DOHH2 (cell line): ENCODE measurements around the gene WDR27.

Source experiments
- H3F3A ChIP-seq: fragments of 200-600 bp; sonication (generic), shearing (Covaris generic); 2 replicates; pipeline ENCODE4 v1.6.0; 2016; ENCODE audit warnings: antibody characterized with exemption, mild to moderate bottlenecking; ENCODE audit not compliant: control insufficient read depth, insufficient read depth
- H3K27ac ChIP-seq: fragments of 200-600 bp; sonication (generic); 2 replicates; pipeline ENCODE4 v1.5.1; 2014; ENCODE audit warnings: low read depth, mild to moderate bottlenecking, low read length, moderate library complexity
- H3K27me3 ChIP-seq: fragments of 200-600 bp; sonication (generic); 2 replicates; pipeline ENCODE4 v1.6.1; 2014; ENCODE audit warnings: mild to moderate bottlenecking, low read length, mixed read lengths; ENCODE audit not compliant: control insufficient read depth
- H3K36me3 ChIP-seq: fragments of 200-600 bp; sonication (generic); 2 replicates; pipeline ENCODE4 v1.6.1; 2014; ENCODE audit warnings: mild to moderate bottlenecking, low read length, moderate library complexity, mixed read lengths; ENCODE audit not compliant: control insufficient read depth
- H3K4me1 ChIP-seq: fragments of 200-600 bp; sonication (generic); 2 replicates; pipeline ENCODE4 v1.6.1; 2014; ENCODE audit warnings: mild to moderate bottlenecking, low read length, mixed read lengths; ENCODE audit not compliant: control insufficient read depth
- H3K4me2 ChIP-seq: fragments of 200-600 bp; sonication (generic); 2 replicates; pipeline ENCODE4 v1.6.0; 2014; ENCODE audit warnings: mild to moderate bottlenecking, low read length, moderate library complexity
- H3K4me3 ChIP-seq: fragments of 200-600 bp; sonication (generic); 2 replicates; pipeline ENCODE4 v1.5.1; 2014; ENCODE audit warnings: mild to moderate bottlenecking, low read length, mixed read lengths
- H3K79me2 ChIP-seq: fragments of 200-600 bp; sonication (generic); 2 replicates; pipeline ENCODE4 v1.6.1; 2014; ENCODE audit warnings: mild to moderate bottlenecking, low read length, mixed read lengths; ENCODE audit not compliant: control insufficient read depth
- H3K9me2 ChIP-seq: fragments of 200-600 bp; sonication (generic); replicated peaks from 2 replicates; pipeline ENCODE4 v1.6.1; 2014; ENCODE audit warnings: mild to moderate bottlenecking, low read length, mixed read lengths; ENCODE audit not compliant: control insufficient read depth
- H3K9me3 ChIP-seq: fragments of 200-600 bp; sonication (generic); 2 replicates; pipeline ENCODE4 v1.6.1; 2014; ENCODE audit warnings: antibody characterized with exemption, low read length, mixed read lengths; ENCODE audit not compliant: control insufficient read depth, insufficient read depth
- H4K20me1 ChIP-seq: fragments of 200-600 bp; sonication (generic); 2 replicates; pipeline ENCODE4 v1.6.0; 2014; ENCODE audit warnings: low read depth, mild to moderate bottlenecking, antibody characterized with exemption, low read length, moderate library complexity; ENCODE audit not compliant: control insufficient read depth, insufficient read depth
- EZH2phosphoT487 ChIP-seq: fragments of 200-600 bp; sonication (generic); IDR thresholded peaks from 2 replicates; pipeline ENCODE4 v1.6.1; 2017; ENCODE audit warnings: borderline replicate concordance, mild to moderate bottlenecking, antibody characterized with exemption, low read length, moderate library complexity, mixed read lengths
- TF ChIP-seq, protein P1 (sequence below): fragments of 200-600 bp; sonication (generic); IDR thresholded peaks from one replicate; pipeline ENCODE4 v1.5.1; 2014; ENCODE audit warnings: antibody characterized with exemption, mild to moderate bottlenecking, low read depth, low read length; ENCODE audit not compliant: poor library complexity, severe bottlenecking

WDR27 gene

DNA sequence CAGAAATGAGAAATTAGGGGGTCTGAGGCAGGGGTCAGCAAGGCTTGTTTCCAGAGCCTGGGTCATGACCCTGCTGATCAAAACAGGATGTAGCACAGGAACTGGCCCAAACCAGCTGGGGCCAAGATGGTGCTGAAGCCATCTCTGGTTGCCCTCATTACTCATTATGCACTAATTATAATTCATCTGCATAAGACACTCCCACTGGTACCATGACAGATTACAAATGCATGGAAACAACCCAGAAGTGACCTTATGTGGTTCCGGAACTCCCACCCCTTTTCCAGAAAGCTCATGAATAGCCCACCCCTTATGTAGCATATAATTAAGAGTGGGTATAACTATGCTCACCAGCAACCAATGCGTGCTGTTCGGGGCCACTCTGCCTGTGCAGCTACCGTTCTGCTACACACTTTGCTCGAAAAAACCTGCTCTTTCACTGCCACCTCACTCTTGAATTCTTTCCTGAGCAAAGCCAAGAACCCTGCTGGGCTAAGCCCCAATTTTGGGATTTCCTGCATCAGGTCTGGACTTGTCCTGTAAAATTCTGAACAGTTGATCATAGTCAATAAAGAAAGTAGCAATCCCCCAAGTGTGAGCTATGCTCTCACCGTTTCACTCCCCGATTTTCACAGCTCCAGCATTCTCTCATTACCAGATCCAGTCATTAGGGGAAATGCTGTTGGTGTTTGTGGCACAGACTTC, 122.3 kb downstream of the WDR27 start:
- Histone ChIP-seq H3F3A (no peaks in the 10 kb centered on the region), H4K20me1 (no peaks in the 10 kb centered on the region), H3K27me3 (no peaks in the 10 kb centered on the region), H3K4me2 (no peak overlapping the region), H3K4me1 (peaks cover 11% of the 10 kb centered on the region), H3K79me2 (no peaks in the 10 kb centered on the region), H3K9me3 (no peaks in the 10 kb centered on the region), H3K4me3 (no peak overlapping the region), H3K27ac (no peak overlapping the region), H3K36me3 (no peaks in the 10 kb centered on the region), H3K9me2 (no peaks in the 10 kb centered on the region)
- TF ChIP-seq, protein P1, sequence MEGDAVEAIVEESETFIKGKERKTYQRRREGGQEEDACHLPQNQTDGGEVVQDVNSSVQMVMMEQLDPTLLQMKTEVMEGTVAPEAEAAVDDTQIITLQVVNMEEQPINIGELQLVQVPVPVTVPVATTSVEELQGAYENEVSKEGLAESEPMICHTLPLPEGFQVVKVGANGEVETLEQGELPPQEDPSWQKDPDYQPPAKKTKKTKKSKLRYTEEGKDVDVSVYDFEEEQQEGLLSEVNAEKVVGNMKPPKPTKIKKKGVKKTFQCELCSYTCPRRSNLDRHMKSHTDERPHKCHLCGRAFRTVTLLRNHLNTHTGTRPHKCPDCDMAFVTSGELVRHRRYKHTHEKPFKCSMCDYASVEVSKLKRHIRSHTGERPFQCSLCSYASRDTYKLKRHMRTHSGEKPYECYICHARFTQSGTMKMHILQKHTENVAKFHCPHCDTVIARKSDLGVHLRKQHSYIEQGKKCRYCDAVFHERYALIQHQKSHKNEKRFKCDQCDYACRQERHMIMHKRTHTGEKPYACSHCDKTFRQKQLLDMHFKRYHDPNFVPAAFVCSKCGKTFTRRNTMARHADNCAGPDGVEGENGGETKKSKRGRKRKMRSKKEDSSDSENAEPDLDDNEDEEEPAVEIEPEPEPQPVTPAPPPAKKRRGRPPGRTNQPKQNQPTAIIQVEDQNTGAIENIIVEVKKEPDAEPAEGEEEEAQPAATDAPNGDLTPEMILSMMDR, result no peak
- no peak for TF ChIP-seq EZH2phosphoT487

DNA sequence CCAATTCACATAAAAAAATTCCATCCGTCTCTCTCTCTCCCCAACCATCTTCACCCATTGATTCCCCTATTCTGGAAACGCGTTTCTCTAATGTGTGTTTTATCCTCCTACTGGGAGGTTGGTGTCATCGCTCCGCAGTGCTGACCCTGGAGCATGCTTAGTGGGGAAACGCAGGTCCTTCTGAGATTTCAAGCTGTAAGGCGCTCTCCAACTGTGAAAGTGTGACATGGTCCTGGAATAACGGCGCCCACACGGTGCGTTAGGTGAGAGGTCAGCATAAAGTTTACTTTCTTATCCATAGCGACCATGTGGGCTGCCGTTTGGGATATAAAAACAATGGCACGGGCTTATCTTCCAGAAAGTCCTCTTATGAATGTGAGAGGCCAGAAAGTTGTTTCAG, 123.9 kb downstream of the WDR27 start:
- TF ChIP-seq, protein P1, result no peak
- TF ChIP-seq EZH2phosphoT487, result no peak
- no peaks in the 10 kb centered on the region for H3K79me2 ChIP-seq

DNA sequence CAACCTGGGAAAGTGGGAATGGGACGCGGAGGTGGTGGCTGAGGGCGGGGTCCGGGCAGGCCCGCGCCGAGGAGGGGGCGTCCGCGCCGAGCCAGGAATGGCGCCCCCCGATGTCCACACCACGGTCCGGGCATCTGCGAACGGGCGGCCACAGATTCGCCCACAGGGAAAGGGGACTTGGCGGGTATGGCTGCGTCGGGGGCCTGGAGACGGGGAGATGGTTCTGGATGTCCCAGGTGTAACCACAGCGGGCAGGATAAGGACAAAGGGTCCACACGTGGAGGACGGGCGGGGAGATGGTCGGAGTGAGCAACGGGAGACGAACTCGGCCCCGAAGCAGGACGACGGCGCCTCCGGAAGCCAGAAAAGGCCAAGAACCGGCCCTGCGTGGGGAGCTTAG, 124.6 kb downstream of the WDR27 start:
- no peaks in the 10 kb centered on the region for H4K20me1 ChIP-seq
- no peaks in the 10 kb centered on the region for H3K4me1 ChIP-seq
- H3K36me3 ChIP-seq, result no peaks in the 10 kb centered on the region
- no peaks in the 10 kb centered on the region for H3F3A ChIP-seq
- no peak overlapping the region for H3K4me2 ChIP-seq
- H3K4me3 ChIP-seq, result no peak overlapping the region
- no peaks in the 10 kb centered on the region for H3K9me2 ChIP-seq
- H3K27ac ChIP-seq, result no peak overlapping the region
- no peaks in the 10 kb centered on the region for H3K9me3 ChIP-seq
- H3K79me2 ChIP-seq, result no peaks in the 10 kb centered on the region
- TF ChIP-seq, protein P1, result peak; percentile 13
- no peak for TF ChIP-seq EZH2phosphoT487
- H3K27me3 ChIP-seq, result no peaks in the 10 kb centered on the region

More for the DNA sequence above, 123.9 kb downstream of the WDR27 start:
- no peak overlapping the region for H3K4me3 ChIP-seq
- no peaks in the 10 kb centered on the region for H3K36me3 ChIP-seq
- H3K4me1 ChIP-seq, result no peaks in the 10 kb centered on the region
- H3K9me2 ChIP-seq, result no peaks in the 10 kb centered on the region
- H3F3A ChIP-seq, result no peaks in the 10 kb centered on the region
- no peaks in the 10 kb centered on the region for H4K20me1 ChIP-seq
- H3K27ac ChIP-seq, result no peak overlapping the region
- no peaks in the 10 kb centered on the region for H3K9me3 ChIP-seq
- no peak overlapping the region for H3K4me2 ChIP-seq
- no peaks in the 10 kb centered on the region for H3K27me3 ChIP-seq
